ENCODE data around the gene PDE4D. TPM values are rescaled to one million over a fixed set of nuclear protein-coding genes. Genes with fewer than 3 reads are reported as not detected.

Gene PDE4D
- total and polyA plus RNA-seq, 4 donors: 12.8 to 167 (median 44.5) TPM

GRCh38 chr5:59863777-59864176 is 29.7 kb downstream of the PDE4D start:
- H3K27me3 ChIP-seq (ENCODE audit: control insufficient read depth in 3 of 3, insufficient read depth in 3 of 3, low read length in 2 of 3): no peaks in the 10 kb centered on the region
- ATAC-seq (ENCODE audit: insufficient read depth, low FRiP score) (no peak), DNase-seq (no peak)
- no peak overlapping the region for H3K4me3 ChIP-seq
- H3K4me1 ChIP-seq (ENCODE audit: control insufficient read depth in 5 of 5, insufficient read depth in 5 of 5, low read length in 5 of 5): no peaks in the 10 kb centered on the region
- H3K36me3 ChIP-seq (ENCODE audit: control insufficient read depth in 4 of 4, insufficient read depth in 4 of 4, low read length in 4 of 4): no peaks in the 10 kb centered on the region
- H3K9ac ChIP-seq (ENCODE audit: insufficient read depth in 1 of 2, low read length in 2 of 2): no peak overlapping the region
- H3K9me3 ChIP-seq (ENCODE audit: control insufficient read depth in 4 of 4, insufficient read depth in 3 of 4, low read length in 3 of 4): no peaks in the 10 kb centered on the region
- TF ChIP-seq CTCF (IDR thresholded peaks at IDR 0.05; ENCODE audit: control extremely low read depth, extremely low read depth): no peak
- 84 to 89% methylated on average over 5 of the region's 5 CpGs for WGBS, 2 donors
- no peak overlapping the region for H3K27ac ChIP-seq (ENCODE audit: low read depth in 1 of 2, low read length in 1 of 2)

GRCh38 chr5:59856358-59856757 is 37.2 kb downstream of the PDE4D start:
- H3K36me3 ChIP-seq (ENCODE audit: control insufficient read depth in 4 of 4, insufficient read depth in 4 of 4, low read length in 4 of 4): no peaks in the 10 kb centered on the region
- 92% methylated on average over 5 of the region's 5 CpGs for WGBS, 2 donors
- ATAC-seq (ENCODE audit: insufficient read depth, low FRiP score): no peak

GRCh38 chr5:59850766-59851165 is 42.8 kb downstream of the PDE4D start:
- WGBS, 2 donors: 96 to 100% methylated on average over 2 of the region's 2 CpGs

More at GRCh38 chr5:59856358-59856757, 37.2 kb downstream of the PDE4D start:
- TF ChIP-seq CTCF (IDR thresholded peaks at IDR 0.05; ENCODE audit: control extremely low read depth, extremely low read depth): no peak
- no peak for DNase-seq
- Histone ChIP-seq H3K9ac (ENCODE audit: insufficient read depth in 1 of 2, low read length in 2 of 2) (no peak overlapping the region), H3K9me3 (ENCODE audit: control insufficient read depth in 4 of 4, insufficient read depth in 3 of 4, low read length in 3 of 4) (no peaks in the 10 kb centered on the region), H3K27me3 (ENCODE audit: control insufficient read depth in 3 of 3, insufficient read depth in 3 of 3, low read length in 2 of 3) (no peaks in the 10 kb centered on the region), H3K27ac (ENCODE audit: low read depth in 1 of 2, low read length in 1 of 2) (no peak overlapping the region), H3K4me1 (ENCODE audit: control insufficient read depth in 5 of 5, insufficient read depth in 5 of 5, low read length in 5 of 5) (no peaks in the 10 kb centered on the region), H3K4me3 (no peak overlapping the region)

More at GRCh38 chr5:59850766-59851165, 42.8 kb downstream of the PDE4D start:
- no peaks in the 10 kb centered on the region for H3K27me3 ChIP-seq (ENCODE audit: control insufficient read depth in 3 of 3, insufficient read depth in 3 of 3, low read length in 2 of 3)
- H3K4me1 ChIP-seq (ENCODE audit: control insufficient read depth in 5 of 5, insufficient read depth in 5 of 5, low read length in 5 of 5): no peaks in the 10 kb centered on the region
- no peaks in the 10 kb centered on the region for H3K36me3 ChIP-seq (ENCODE audit: control insufficient read depth in 4 of 4, insufficient read depth in 4 of 4, low read length in 4 of 4)
- DNase-seq (no peak), ATAC-seq (ENCODE audit: insufficient read depth, low FRiP score) (no peak)
- TF ChIP-seq CTCF (IDR thresholded peaks at IDR 0.05; ENCODE audit: control extremely low read depth, extremely low read depth): no peak
- no peak overlapping the region for H3K9ac ChIP-seq (ENCODE audit: insufficient read depth in 1 of 2, low read length in 2 of 2)
- H3K27ac ChIP-seq (ENCODE audit: low read depth in 1 of 2, low read length in 1 of 2): no peak overlapping the region
- H3K4me3 ChIP-seq: no peak overlapping the region
- H3K9me3 ChIP-seq (ENCODE audit: control insufficient read depth in 4 of 4, insufficient read depth in 3 of 4, low read length in 3 of 4): no peaks in the 10 kb centered on the region

Data from lung (tissue), 12 donors.